Astrocyte of the cerebellum (primary cell): Measurements from ENCODE around the gene FAM149A.

ENCODE experiments used
- DNase-seq: peaks from one replicate; pipeline ENCODE4 v3.0.0-alpha.2; 2011; ENCODE audit warnings: low read depth
- H3K4me3 ChIP-seq: 2 replicates; pipeline ENCODE4 v1.5.1; 2011; ENCODE audit warnings: mild to moderate bottlenecking, low read depth, low read length, moderate library complexity
- CTCF ChIP-seq: IDR thresholded peaks from 2 replicates; pipeline ENCODE4 v1.5.1; 2012; ENCODE audit warnings: low read length, low read depth, moderate library complexity, mild to moderate bottlenecking; ENCODE audit errors: missing control alignments
- in situ Hi-C: cut with HindIII; loops from 2 replicates; pipeline ENCODE4 v1.10.0; 2017; ENCODE audit warnings: low sequenced_read_pairs

Gene FAM149A

GRCh38 chr4:186172546-186172945, 68.0 kb downstream of the FAM149A start:
- in situ Hi-C loops: no loop called here
- DNase-seq: no peak
- H3K4me3 ChIP-seq: no peak overlapping the region
- TF ChIP-seq CTCF: no peak

GRCh38 chr4:186188107-186188506, 83.6 kb downstream of the FAM149A start:
- DNase-seq: no peak
- in situ Hi-C loops: no loop called here
- H3K4me3 ChIP-seq: no peak overlapping the region
- TF ChIP-seq CTCF: no peak

GRCh38 chr4:186189656-186190055, 85.2 kb downstream of the FAM149A start:
- in situ Hi-C loops: no loop called here
- no peak for DNase-seq
- TF ChIP-seq CTCF: no peak
- H3K4me3 ChIP-seq: no peak overlapping the region

- no peak for DNase-seq
- H3K4me3 ChIP-seq: peak overlapping the region; percentile 85
- TF ChIP-seq CTCF: peak; percentile 19
- in situ Hi-C loops: no loop called here
Measured at GRCh38 chr4:186190581-186191199, 86.2 kb downstream of the FAM149A start.

- peak within 1 kb of the TSS; percentile 85 for H3K4me3 ChIP-seq
- DNase-seq: no peak
- peak; percentile 7 for TF ChIP-seq CTCF
- in situ Hi-C loops: no loop called here
Measured at GRCh38 chr4:186191200-186192065, 86.9 kb downstream of the FAM149A start, which contains the start of gene CYP4V2. CYP4V2 (plus strand) TSS chr4:186191567; CDS start chr4:186191824, 257 bp downstream.

GRCh38 chr4:186192066-186192612, 87.6 kb downstream of the FAM149A start:
- no peak for DNase-seq
- no peak for TF ChIP-seq CTCF
- in situ Hi-C loops: no loop called here
- peak overlapping the region; percentile 85 for H3K4me3 ChIP-seq
